Neutrophil (primary cell): ENCODE data around the gene PODXL.

Source experiments
- H3K27ac ChIP-seq: fragments of 200-600 bp; sonication (generic); 2 replicates; pipeline ENCODE4 v1.5.1; 2016; ENCODE audit warnings: mild to moderate bottlenecking, moderate library complexity
- H3K27me3 ChIP-seq: fragments of 200-600 bp; sonication (generic); 2 replicates; pipeline ENCODE4 v1.6.0; 2016; ENCODE audit warnings: mild to moderate bottlenecking
- H3K36me3 ChIP-seq: fragments of 200-600 bp; sonication (generic); 2 replicates; pipeline ENCODE4 v1.5.1; 2017
- H3K4me1 ChIP-seq, 2 experiments: fragments of 200-600 bp in 1 of 2; sonication (generic) in 1 of 2; 1 replicate in 1 of 2; 2 replicates in 1 of 2; pipeline versions ENCODE4 v1.5.1 to v1.6.1; 2013 to 2016; ENCODE audit warnings: low read depth in 1 of 2, low read length in 1 of 2, mild to moderate bottlenecking in 1 of 2, moderate library complexity in 1 of 2; ENCODE audit not compliant: control insufficient read depth in 1 of 2, insufficient read depth in 1 of 2
- H3K4me3 ChIP-seq, 2 experiments: fragments of 200-600 bp in 1 of 2; sonication (generic) in 1 of 2; 1 replicate in 1 of 2; 2 replicates in 1 of 2; pipeline ENCODE4 v1.5.1; 2013 to 2016; ENCODE audit warnings: low read depth in 1 of 2, low read length in 1 of 2, mild to moderate bottlenecking in 1 of 2, moderate library complexity in 1 of 2
- H3K9me3 ChIP-seq: fragments of 200-600 bp; sonication (generic); 2 replicates; pipeline ENCODE4 v1.5.1; 2016
- CTCF ChIP-seq: fragments of 200-600 bp; sonication (generic); IDR thresholded peaks from 2 replicates; pipeline ENCODE4 v1.5.1; 2016; ENCODE audit warnings: antibody characterized with exemption

The PODXL gene

GRCh38 chr7:131456338-131456737 lies 100.1 kb downstream of the PODXL start:
- no peaks in the 10 kb centered on the region for H3K9me3 ChIP-seq
- no peaks in the 10 kb centered on the region for H3K27me3 ChIP-seq
- H3K4me1 ChIP-seq, result no peaks in the 10 kb centered on the region
- no peak for TF ChIP-seq CTCF
- H3K27ac ChIP-seq, result no peak overlapping the region
- H3K36me3 ChIP-seq, result peaks cover 15% of the 10 kb centered on the region
- no peak overlapping the region for H3K4me3 ChIP-seq

GRCh38 chr7:131455546-131455945 lies 100.9 kb downstream of the PODXL start:
- H3K27me3 ChIP-seq, result no peaks in the 10 kb centered on the region
- H3K9me3 ChIP-seq, result no peaks in the 10 kb centered on the region
- no peak overlapping the region for H3K27ac ChIP-seq
- H3K4me1 ChIP-seq, result no peaks in the 10 kb centered on the region
- TF ChIP-seq CTCF, result no peak
- H3K4me3 ChIP-seq, result no peak overlapping the region
- peaks cover 15% of the 10 kb centered on the region for H3K36me3 ChIP-seq

GRCh38 chr7:131455001-131455400 lies 101.4 kb downstream of the PODXL start:
- Histone ChIP-seq H3K27ac (no peak overlapping the region), H3K36me3 (peaks cover 16% of the 10 kb centered on the region)
- TF ChIP-seq CTCF, result no peak

GRCh38 chr7:131454498-131454897 lies 101.9 kb downstream of the PODXL start:
- H3K4me1 ChIP-seq, result no peaks in the 10 kb centered on the region
- TF ChIP-seq CTCF, result no peak
- H3K9me3 ChIP-seq, result no peaks in the 10 kb centered on the region
- no peaks in the 10 kb centered on the region for H3K27me3 ChIP-seq
- H3K4me3 ChIP-seq, result no peak overlapping the region
- peaks cover 21% of the 10 kb centered on the region for H3K36me3 ChIP-seq
- H3K27ac ChIP-seq, result no peak overlapping the region

More at GRCh38 chr7:131455001-131455400, 101.4 kb downstream of the PODXL start:
- no peaks in the 10 kb centered on the region for H3K4me1 ChIP-seq
- no peaks in the 10 kb centered on the region for H3K9me3 ChIP-seq
- H3K4me3 ChIP-seq, result no peak overlapping the region
- no peaks in the 10 kb centered on the region for H3K27me3 ChIP-seq
